ENCODE data around the gene STON1. TPM values are rescaled to one million over a fixed set of nuclear protein-coding genes. Genes with fewer than 3 reads are reported as not detected.

STON1 gene
- total and polyA plus RNA-seq, 4 donors = 0.90 to 3.8 (median 1.2) TPM

DNA sequence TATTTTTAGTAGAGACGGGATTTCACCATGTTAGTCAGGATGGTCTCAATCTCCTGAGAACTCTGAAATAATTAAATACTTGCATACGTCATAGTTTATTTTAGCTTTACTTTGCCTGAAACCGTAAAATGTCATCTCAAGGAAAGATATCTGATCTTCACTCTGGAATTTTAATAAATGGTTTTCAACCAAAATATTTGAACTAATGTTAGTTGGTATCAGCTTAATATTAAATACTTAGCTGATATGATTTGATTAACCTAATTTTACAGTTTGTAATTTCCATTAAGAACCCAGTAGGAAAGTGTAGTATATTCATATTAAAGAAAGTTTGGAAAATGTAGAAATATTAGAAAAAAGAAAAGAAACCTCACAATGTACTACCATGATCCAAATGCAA, 41.4 kb upstream of the STON1 start:
- H3K27me3 ChIP-seq (ENCODE audit: control insufficient read depth in 4 of 4, insufficient read depth in 4 of 4, low read length in 3 of 4) = no peaks in the 10 kb centered on the region
- WGBS = 99% methylated on average over 3 of the region's 3 CpGs
- H3K4me1 ChIP-seq (ENCODE audit: control insufficient read depth in 4 of 4, insufficient read depth in 4 of 4, low read length in 3 of 4) = no peaks in the 10 kb centered on the region
- TF ChIP-seq HNF4G (IDR thresholded peaks at IDR 0.05) (no peak), JUND (IDR thresholded peaks at IDR 0.05) (no peak)
- H3K9me3 ChIP-seq (ENCODE audit: control insufficient read depth in 4 of 4, low read length in 3 of 4) = no peaks in the 10 kb centered on the region
- H3K4me3 ChIP-seq (ENCODE audit: low read depth in 1 of 3, low read length in 3 of 3) = no peak overlapping the region
- H3K36me3 ChIP-seq (ENCODE audit: control insufficient read depth in 4 of 4, insufficient read depth in 3 of 4, low read depth in 1 of 4, low read length in 3 of 4) = peaks cover 2 to 29% (median 22%) of the 10 kb centered on the region in 4 donors
- no peak for DNase-seq (ENCODE audit: low spot score)
- no peak overlapping the region for H3K9ac ChIP-seq (ENCODE audit: low read depth in 1 of 2, low read length in 2 of 2)
- H3K27ac ChIP-seq (ENCODE audit: low read depth in 1 of 2, low read length in 2 of 2) = no peak overlapping the region

DNA sequence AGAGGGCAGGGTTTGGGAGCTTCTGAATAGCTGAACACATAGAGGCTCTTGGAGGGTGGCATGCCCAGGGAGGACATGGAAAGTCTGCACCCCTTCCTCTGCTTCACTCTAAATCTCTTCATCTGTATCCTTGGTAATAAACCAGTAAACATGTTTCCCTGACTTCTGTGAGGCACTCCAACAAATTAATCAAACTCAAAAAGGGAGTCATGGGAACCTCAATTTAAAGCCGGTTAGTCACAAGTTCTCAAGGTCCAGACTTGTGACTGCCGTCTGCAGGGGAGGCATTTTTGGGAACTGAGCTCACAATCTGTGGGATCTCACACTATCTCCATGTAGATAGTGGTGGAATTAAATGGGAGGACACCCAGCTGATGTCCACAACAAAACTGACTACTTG, 33.1 kb upstream of the STON1 start:
- H3K4me1 ChIP-seq (ENCODE audit: control insufficient read depth in 4 of 4, insufficient read depth in 4 of 4, low read length in 3 of 4) = no peaks in the 10 kb centered on the region
- H3K9ac ChIP-seq (ENCODE audit: low read depth in 1 of 2, low read length in 2 of 2) = no peak overlapping the region
- no peak overlapping the region for H3K27ac ChIP-seq (ENCODE audit: low read depth in 1 of 2, low read length in 2 of 2)
- H3K36me3 ChIP-seq (ENCODE audit: control insufficient read depth in 4 of 4, insufficient read depth in 3 of 4, low read depth in 1 of 4, low read length in 3 of 4) = peaks cover 1 to 37% (median 30%) of the 10 kb centered on the region in 4 donors
- 93% methylated on average over 2 of the region's 2 CpGs for WGBS
- no peak overlapping the region for H3K4me3 ChIP-seq (ENCODE audit: low read depth in 1 of 3, low read length in 3 of 3)
- H3K27me3 ChIP-seq (ENCODE audit: control insufficient read depth in 4 of 4, insufficient read depth in 4 of 4, low read length in 3 of 4) = no peaks in the 10 kb centered on the region
- H3K9me3 ChIP-seq (ENCODE audit: control insufficient read depth in 4 of 4, low read length in 3 of 4) = no peaks in the 10 kb centered on the region
- DNase-seq (ENCODE audit: low spot score) = no peak
- no peak for TF ChIP-seq HNF4A (conservative IDR thresholded peaks at IDR 0.05)
- TF ChIP-seq NR2F2 (IDR thresholded peaks at IDR 0.05) = no peak
- TF ChIP-seq FOXA1 (IDR thresholded peaks at IDR 0.05) = no peak
- no peak for TF ChIP-seq TAF1 (conservative IDR thresholded peaks at IDR 0.05)
- TF ChIP-seq, protein P1, sequence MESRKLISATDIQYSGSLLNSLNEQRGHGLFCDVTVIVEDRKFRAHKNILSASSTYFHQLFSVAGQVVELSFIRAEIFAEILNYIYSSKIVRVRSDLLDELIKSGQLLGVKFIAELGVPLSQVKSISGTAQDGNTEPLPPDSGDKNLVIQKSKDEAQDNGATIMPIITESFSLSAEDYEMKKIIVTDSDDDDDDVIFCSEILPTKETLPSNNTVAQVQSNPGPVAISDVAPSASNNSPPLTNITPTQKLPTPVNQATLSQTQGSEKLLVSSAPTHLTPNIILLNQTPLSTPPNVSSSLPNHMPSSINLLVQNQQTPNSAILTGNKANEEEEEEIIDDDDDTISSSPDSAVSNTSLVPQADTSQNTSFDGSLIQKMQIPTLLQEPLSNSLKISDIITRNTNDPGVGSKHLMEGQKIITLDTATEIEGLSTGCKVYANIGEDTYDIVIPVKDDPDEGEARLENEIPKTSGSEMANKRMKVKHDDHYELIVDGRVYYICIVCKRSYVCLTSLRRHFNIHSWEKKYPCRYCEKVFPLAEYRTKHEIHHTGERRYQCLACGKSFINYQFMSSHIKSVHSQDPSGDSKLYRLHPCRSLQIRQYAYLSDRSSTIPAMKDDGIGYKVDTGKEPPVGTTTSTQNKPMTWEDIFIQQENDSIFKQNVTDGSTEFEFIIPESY (IDR thresholded peaks at IDR 0.05) = no peak

DNA sequence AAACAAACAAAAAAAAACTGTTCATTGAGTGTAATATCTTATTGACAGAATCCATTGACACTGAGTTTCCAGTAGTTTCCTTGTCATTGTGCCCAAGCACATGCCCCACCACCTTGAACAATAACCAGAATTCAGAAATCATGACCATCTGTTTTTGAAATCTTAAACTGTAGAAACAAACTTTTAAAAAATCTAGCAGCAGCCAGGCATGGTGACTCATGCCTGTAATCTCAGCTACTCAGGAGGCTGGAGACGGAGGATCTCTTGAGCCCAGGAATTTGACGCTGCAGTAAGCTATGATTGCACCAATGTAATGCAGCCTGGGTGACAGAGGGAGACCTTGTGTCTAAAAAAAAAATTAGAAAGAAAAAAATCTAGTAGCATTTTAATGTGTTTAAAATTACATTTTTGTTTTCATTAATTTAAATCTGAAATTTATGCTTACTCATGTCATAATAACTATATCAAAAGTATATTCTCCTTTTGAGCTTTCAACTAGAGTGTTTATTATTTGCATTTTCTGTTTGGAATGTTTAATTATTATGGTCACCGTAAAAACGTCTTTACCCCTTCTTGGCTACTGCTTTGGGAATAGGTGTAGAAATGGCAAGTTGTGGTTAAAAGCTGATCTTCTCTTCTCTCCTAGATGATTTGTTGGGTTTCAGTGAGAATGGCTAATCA, 25.2 kb upstream of the STON1 start:
- Histone ChIP-seq H3K36me3 (ENCODE audit: control insufficient read depth in 4 of 4, insufficient read depth in 3 of 4, low read depth in 1 of 4, low read length in 3 of 4) (peaks cover 1 to 26% (median 19%) of the 10 kb centered on the region in 4 donors), H3K9me3 (ENCODE audit: control insufficient read depth in 4 of 4, low read length in 3 of 4) (no peaks in the 10 kb centered on the region)
- 94% methylated on average over 4 of the region's 4 CpGs for WGBS

More for the DNA sequence above, 25.2 kb upstream of the STON1 start:
- no peak overlapping the region for H3K27ac ChIP-seq (ENCODE audit: low read depth in 1 of 2, low read length in 2 of 2)
- peaks cover 0 to 5% (median 0%) of the 10 kb centered on the region in 4 donors for H3K4me1 ChIP-seq (ENCODE audit: control insufficient read depth in 4 of 4, insufficient read depth in 4 of 4, low read length in 3 of 4)
- no peak overlapping the region for H3K9ac ChIP-seq (ENCODE audit: low read depth in 1 of 2, low read length in 2 of 2)
- TF ChIP-seq YY1 (IDR thresholded peaks at IDR 0.05) = no peak
- no peak for TF ChIP-seq RXRA (IDR thresholded peaks at IDR 0.05)
- TF ChIP-seq, protein P2, sequence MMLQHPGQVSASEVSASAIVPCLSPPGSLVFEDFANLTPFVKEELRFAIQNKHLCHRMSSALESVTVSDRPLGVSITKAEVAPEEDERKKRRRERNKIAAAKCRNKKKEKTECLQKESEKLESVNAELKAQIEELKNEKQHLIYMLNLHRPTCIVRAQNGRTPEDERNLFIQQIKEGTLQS (IDR thresholded peaks at IDR 0.05) = no peak
- TF ChIP-seq, protein P3, sequence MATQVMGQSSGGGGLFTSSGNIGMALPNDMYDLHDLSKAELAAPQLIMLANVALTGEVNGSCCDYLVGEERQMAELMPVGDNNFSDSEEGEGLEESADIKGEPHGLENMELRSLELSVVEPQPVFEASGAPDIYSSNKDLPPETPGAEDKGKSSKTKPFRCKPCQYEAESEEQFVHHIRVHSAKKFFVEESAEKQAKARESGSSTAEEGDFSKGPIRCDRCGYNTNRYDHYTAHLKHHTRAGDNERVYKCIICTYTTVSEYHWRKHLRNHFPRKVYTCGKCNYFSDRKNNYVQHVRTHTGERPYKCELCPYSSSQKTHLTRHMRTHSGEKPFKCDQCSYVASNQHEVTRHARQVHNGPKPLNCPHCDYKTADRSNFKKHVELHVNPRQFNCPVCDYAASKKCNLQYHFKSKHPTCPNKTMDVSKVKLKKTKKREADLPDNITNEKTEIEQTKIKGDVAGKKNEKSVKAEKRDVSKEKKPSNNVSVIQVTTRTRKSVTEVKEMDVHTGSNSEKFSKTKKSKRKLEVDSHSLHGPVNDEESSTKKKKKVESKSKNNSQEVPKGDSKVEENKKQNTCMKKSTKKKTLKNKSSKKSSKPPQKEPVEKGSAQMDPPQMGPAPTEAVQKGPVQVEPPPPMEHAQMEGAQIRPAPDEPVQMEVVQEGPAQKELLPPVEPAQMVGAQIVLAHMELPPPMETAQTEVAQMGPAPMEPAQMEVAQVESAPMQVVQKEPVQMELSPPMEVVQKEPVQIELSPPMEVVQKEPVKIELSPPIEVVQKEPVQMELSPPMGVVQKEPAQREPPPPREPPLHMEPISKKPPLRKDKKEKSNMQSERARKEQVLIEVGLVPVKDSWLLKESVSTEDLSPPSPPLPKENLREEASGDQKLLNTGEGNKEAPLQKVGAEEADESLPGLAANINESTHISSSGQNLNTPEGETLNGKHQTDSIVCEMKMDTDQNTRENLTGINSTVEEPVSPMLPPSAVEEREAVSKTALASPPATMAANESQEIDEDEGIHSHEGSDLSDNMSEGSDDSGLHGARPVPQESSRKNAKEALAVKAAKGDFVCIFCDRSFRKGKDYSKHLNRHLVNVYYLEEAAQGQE (IDR thresholded peaks at IDR 0.05) = no peak
- no peak for TF ChIP-seq RAD21 (IDR thresholded peaks at IDR 0.05)
- TF ChIP-seq SP1 (IDR thresholded peaks at IDR 0.05) = no peak
- no peak for TF ChIP-seq HNF4A (conservative IDR thresholded peaks at IDR 0.05)
- TF ChIP-seq, protein P4, sequence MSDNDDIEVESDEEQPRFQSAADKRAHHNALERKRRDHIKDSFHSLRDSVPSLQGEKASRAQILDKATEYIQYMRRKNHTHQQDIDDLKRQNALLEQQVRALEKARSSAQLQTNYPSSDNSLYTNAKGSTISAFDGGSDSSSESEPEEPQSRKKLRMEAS (IDR thresholded peaks at IDR 0.05) = no peak
- no peak for TF ChIP-seq FOXA1 (IDR thresholded peaks at IDR 0.05)
- no peak for TF ChIP-seq TAF1 (conservative IDR thresholded peaks at IDR 0.05)
- no peak for TF ChIP-seq GABPA (IDR thresholded peaks at IDR 0.05 in 1 of 2, conservative IDR thresholded peaks at IDR 0.05 in 1 of 2)
- H3K4me3 ChIP-seq (ENCODE audit: low read depth in 1 of 3, low read length in 3 of 3) = no peak overlapping the region
- DNase-seq (ENCODE audit: low spot score) = no peak
- no peaks in the 10 kb centered on the region for H3K27me3 ChIP-seq (ENCODE audit: control insufficient read depth in 4 of 4, insufficient read depth in 4 of 4, low read length in 3 of 4)
